Measurements from ENCODE around the gene C16orf89.
"Not testable (repeated sequence)": the region's sequence is repeated elsewhere in the genome, so short reads cannot be mapped to it uniquely, and the experiment has no call there.

C16orf89 gene

GRCh38 chr16:5060073-5060641 lies 5.6 kb downstream of the C16orf89 start:
- DNase-seq (ENCODE audit: low read depth) = no peak

- DNase-seq (ENCODE audit: low read depth) = no peak
Measured at GRCh38 chr16:5059386-5060072, 6.2 kb downstream of the C16orf89 start.

DNA sequence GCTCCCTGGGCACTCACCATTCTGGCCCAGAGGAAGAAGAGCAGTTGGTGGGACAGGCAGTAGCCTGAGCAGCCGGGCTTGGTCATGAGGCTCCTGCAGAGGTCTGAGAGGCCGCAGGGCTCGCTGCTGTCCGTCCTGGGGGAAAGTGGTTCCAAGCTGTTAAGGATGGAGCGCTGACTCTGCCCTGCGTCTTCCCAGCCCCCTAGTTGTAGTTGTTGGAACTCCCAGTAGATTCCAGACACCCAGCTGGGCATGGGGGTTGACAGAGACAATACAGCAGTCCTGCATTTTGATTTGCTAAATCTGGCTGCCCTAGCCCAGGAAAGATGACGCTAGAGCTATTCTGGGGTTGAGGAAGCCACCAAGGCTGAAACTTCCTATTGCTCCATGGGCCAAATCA lies 7.3 kb downstream of the C16orf89 start:
- DNase-seq (ENCODE audit: low read depth) = no peak

- no peak for DNase-seq (ENCODE audit: low read depth)
Measured at GRCh38 chr16:5056352-5056751, 9.4 kb downstream of the C16orf89 start.

GRCh38 chr16:5054876-5055865 lies 10.6 kb downstream of the C16orf89 start:
- no peak for DNase-seq (ENCODE audit: low read depth)

- DNase-seq (ENCODE audit: low read depth) = no peak
Measured at GRCh38 chr16:5046914-5047313, 18.8 kb downstream of the C16orf89 start.

DNA sequence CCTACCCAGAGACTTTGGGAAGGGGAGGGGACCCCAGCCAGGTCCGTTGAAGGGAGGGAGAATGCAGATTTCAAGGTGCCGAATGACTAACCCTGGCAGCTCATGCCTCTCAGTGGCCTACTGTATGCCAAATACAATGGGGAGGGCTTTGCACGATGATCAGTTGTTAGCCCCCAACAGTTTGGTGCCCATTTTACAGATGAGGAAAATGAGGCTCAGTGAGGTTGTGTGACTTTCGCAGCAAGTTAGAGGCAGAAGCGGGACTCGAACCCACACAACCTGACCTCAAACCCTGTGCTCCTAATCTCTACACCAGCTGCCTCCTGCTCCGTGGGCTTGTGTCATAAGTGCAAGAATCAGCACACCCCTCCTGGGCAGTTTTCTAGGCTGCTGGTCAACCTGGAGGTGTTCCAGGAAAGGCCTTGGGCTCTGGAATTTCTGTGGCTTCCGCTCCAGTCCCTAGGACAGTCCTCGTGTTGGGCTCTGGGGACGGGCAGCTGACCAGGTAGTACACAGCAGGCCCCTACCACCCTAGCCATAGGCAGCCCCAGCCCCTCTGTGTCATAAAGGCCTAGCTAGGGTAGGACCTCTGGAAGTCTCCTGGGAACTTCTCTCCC lies 20.1 kb downstream of the C16orf89 start:
- no peak for DNase-seq (ENCODE audit: low read depth)

GRCh38 chr16:5044581-5044980 lies 21.2 kb downstream of the C16orf89 start:
- not testable (repeated sequence) for DNase-seq (ENCODE audit: low read depth)

GRCh38 chr16:5044011-5044540 lies 21.7 kb downstream of the C16orf89 start:
- DNase-seq (ENCODE audit: low read depth) = no peak

- DNase-seq (ENCODE audit: low read depth) = no peak
Measured at GRCh38 chr16:5042574-5043171, 23.1 kb downstream of the C16orf89 start.

DNA sequence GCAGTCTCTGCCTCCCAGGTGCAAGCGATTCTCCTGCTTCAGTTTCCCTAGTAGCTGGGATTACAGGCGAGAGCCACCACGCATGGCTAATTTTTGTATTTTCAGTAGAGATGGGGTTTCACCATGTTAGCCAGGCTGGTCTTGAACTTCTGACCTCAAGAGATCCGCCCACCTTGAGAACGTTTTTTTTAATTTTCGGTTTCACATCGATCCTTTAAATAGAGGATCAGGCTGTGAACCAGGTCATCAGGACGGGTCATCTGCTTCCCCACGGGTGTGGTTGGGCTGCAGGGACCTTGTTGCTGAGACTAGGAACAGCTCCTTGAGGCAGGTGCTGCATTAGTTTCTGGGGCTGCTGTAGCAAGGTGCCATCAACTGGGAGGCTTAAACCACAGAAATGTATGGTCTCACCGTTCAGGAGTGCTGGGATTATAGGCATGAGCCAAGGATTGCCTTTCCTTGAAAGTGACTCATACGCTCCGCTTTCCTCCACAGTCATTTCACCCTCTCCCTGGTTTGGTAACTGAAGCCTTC lies 24.1 kb downstream of the C16orf89 start:
- peak; percentile 60 for DNase-seq (ENCODE audit: low read depth)

DNA sequence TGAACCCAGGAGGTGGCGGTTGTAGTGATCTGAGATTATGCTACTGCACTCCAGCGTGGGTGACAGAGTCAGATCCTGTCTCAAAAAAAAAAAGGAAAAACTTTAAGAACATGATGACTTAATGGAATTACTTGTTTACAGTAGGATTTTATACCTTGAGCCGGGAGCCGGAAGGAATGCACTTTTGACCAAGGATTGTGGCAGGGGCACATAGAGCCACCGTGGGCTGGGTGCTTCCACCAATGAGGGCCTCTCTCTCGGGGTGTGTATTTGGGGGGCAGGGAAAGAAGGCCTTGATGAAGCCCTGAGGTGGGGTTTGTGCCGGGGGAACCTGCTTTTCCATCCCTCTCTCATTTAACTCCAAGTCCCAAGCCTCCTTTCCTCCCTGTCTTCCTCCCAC lies 25.3 kb downstream of the C16orf89 start:
- no peak for DNase-seq (ENCODE audit: low read depth)

DNA sequence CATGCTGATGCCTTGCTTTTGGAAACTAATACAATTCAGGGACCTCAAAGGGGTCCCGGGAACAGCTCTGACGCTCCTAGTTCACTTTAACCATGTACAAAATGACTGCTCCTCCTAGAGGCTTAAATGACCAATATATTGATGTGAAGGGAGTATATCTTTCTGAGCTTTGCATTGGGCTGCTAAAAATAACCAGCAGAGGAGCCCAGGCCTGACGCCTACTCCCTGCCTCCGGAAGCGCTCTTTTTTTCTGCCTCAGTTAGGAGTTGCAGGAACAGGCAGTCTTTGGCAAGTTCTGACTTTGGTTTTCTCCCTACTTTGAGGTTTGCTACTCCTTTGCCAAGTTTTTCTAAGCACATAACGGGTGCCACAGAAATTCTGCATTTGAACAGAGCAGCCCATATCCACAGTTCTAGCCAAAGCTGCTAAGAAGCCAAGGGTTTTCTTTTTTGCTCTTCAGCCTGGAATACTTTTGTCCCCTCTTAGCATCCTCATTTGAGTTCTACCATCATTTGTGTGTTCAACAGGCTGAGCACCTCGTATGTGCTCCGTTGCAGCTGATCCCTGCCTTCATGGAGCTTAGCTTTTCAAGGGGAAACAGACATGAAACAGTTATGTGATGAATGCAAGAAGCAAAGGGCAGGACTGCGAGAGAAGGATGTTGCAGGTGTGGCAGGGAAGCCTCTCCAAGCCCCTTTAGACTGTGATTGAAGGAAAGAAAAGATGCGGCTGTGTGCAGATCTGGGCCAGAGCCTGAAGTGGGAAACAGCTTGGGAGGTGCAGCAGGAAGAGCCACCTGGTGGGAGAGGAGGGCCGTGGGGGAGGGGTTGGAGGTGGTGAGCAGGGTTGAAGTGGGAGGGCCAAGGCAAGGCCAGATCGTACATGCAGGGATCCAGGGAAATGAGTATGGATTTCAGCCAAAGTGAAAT lies 29.3 kb downstream of the C16orf89 start:
- DNase-seq (ENCODE audit: low read depth) = no peak

DNA sequence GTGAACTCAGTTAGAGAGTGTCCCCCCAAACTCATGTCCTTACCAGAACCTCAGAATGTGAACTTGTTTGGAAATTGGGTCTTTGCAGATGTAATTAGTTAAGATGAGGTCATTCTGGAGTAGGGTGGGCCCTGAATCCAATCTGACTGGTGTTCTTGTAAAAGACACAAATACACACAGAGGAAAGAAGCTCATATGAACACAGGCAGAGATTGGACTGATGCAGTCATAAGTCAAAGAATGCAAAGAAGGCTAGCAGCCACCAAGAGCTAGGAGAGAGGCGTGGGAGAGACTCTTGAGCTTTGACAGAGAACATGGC lies 29.9 kb downstream of the C16orf89 start:
- DNase-seq (ENCODE audit: low read depth) = no peak

DNA sequence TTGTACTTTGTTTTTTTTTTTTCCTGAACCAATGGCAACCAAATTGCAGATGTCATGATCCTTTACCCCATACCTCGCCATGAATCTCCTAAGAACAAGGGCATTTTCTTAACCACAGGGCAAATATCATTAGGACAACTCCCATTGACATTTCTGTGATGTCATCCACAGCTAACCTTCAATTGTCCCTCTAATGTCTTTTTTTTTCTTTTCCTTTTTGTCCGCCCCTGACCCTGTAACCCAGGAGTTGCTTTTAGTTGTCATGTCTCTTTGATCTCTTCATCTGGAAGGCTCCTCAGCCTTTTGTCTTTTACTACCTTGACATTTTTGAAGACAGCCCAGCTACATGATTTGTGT lies 31.6 kb downstream of the C16orf89 start:
- no peak for DNase-seq (ENCODE audit: low read depth)

DNA sequence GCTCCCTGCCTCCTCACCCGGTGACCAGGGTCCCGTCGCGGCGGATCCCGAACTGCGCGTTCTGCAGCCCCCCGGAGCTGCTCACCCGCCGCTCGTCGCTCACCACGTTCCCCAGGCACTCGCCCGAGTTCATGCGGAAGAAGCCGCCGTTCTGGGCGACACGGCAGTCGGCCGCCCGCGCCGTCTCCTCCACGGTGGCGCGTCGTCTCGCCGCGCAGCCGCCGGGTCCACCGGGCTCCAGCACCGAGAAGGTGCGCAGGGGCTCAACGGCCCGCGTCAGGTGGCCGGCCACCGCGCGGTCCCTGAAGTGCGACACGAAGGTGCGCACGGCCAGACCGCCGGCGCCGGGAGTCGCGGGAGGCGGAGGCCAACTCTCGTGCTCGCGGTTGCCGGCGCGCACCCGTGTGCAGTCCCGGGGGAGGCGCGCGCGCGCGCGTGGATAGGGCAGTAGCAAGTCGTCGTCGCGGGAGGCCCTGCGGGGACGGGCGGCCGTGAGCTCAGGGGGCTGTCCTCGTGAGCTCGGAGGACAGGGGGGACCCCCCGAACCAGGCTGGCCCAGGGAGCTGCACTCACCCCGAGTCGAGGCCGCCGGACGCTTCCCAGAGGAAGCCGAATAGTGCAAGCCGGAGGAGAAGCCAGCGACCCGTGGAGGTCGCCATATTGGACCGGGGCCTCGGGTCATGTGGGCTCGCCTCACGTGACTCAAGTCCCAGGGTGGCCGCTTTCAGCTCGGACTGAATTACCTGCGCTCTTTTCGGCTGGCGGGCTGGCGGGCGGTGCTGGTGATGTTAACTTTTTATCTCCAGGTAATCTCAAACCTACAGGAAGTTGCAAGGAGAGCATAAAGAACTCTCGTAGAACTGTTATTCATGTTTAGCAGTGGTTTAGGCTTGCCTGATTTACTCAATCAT lies 32.2 kb downstream of the C16orf89 start, which contains the start of gene NAGPA:
TSS of gene NAGPA (minus strand) at position 680 of the 911 bp plus-strand sequence. CDS start at position 659, 21 bp downstream.
- peak; percentile 43 for DNase-seq (ENCODE audit: low read depth)

DNA sequence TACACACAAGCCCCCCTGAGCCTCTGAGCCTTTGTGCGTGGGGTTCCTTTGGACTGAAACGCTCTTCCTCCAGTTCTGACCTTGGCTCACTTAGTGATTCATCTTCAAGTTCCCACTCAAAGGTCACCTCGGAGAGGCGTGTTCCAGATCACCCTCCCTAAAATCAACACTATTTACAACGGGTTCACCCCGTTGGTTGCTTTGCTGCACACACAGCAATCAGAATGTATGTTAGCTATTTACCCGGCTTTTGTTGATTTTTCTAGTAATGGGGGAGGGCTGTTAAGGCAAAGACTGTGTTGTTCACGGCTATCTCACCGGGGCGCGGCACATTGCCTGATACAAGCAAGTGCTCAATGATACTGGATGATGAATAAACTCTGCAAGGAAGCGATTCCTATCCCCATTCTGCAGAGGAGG lies 33.0 kb downstream of the C16orf89 start:
- no peak for DNase-seq (ENCODE audit: low read depth)

DNA sequence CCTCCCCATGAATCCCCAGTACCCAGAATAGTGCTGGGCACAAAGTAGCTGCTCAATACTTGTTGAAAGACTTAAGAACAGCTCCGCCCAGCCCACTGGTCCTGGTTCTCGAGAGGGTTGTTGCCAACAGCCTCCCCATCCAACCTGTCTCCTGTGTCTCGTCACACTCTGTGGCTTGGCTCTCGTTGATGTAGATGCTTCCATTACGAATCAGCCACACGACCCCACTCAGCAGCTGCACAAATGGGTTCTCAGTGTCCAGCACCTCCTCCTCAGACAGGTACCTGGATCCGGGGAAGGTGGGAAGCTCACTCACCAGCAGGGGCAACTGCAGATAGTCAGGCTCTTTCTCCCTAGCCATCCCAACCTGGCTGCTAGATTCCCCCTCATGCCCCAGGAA lies 34.2 kb downstream of the C16orf89 start:
- DNase-seq (ENCODE audit: low read depth) = no peak

- DNase-seq (ENCODE audit: low read depth) = no peak
Measured at GRCh38 chr16:5030251-5030870, 35.4 kb downstream of the C16orf89 start.
